Upper lobe of left lung (tissue), 6 donors: ENCODE data around the gene IPP. TPM values are rescaled to one million over a fixed set of nuclear protein-coding genes. Genes with fewer than 3 reads are reported as not detected.

Experiments used
- ATAC-seq, 2 donors: fragments of 200-7000 bp; cut with Tn5 transposase; one replicate each; pipeline ENCODE4 v1.9.1; 2022; ENCODE audit warnings: mild to moderate bottlenecking in 2 of 2, moderate library complexity in 2 of 2; ENCODE audit not compliant: low FRiP score in 2 of 2
- DNase-seq, 2 donors: peaks; one replicate each; pipeline ENCODE4 v3.0.0-alpha.2; 2019 to 2020
- H3K27ac ChIP-seq, 4 donors: fragments of 200-600 bp; sonication (generic); one replicate each; pipeline ENCODE4 v1.5.1; 2016 to 2019
- H3K27me3 ChIP-seq, 4 donors: fragments of 200-600 bp; sonication (generic); one replicate each; pipeline ENCODE4 v1.5.1; 2017 to 2019
- H3K36me3 ChIP-seq, 4 donors: fragments of 200-600 bp; sonication (generic); one replicate each; pipeline ENCODE4 v1.5.1; 2016 to 2019
- H3K4me1 ChIP-seq, 4 donors: fragments of 200-600 bp; sonication (generic); one replicate each; pipeline ENCODE4 v1.5.1; 2018 to 2019
- H3K4me3 ChIP-seq, 4 donors: fragments of 200-600 bp; sonication (generic); one replicate each; pipeline ENCODE4 v1.5.1; 2017 to 2019; ENCODE audit warnings: mild to moderate bottlenecking in 2 of 4, moderate library complexity in 1 of 4
- H3K9me3 ChIP-seq, 4 donors: fragments of 200-600 bp; sonication (generic); one replicate each; pipeline ENCODE4 v1.5.1; 2018 to 2019
- EP300 ChIP-seq, 4 donors: sonication (generic); formaldehyde crosslinking; IDR thresholded peaks; one replicate each; pipeline ENCODE4 v1.5.1; 2017; ENCODE audit warnings: antibody characterized with exemption in 4 of 4, control low read depth in 2 of 4
- POLR2A ChIP-seq, 4 donors: fragments of 450-650 bp; IDR thresholded peaks; one replicate each; pipeline ENCODE4 v1.5.1; 2016 to 2017; ENCODE audit warnings: antibody characterized with exemption in 4 of 4, mild to moderate bottlenecking in 2 of 4
- POLR2AphosphoS5 ChIP-seq, 2 donors: sonication (generic); formaldehyde crosslinking; IDR thresholded peaks; one replicate each; pipeline ENCODE4 v1.5.1; 2017; ENCODE audit warnings: antibody characterized with exemption in 2 of 2
- WGBS, 2 donors: methylation state at CpG; one replicate each; pipeline ENCODE4 v1.1.5; 2017 to 2018; 5-methylcytosine and 5-hydroxymethylcytosine counted together
- total RNA-seq, 6 donors: library from RNA; depleted of rRNA in 4 of 6; stranded (reverse); fragments of >200 nt in 4 of 6; gene quantifications; one replicate each; pipeline versions ENCODE4 v1.1.0 to v1.2.1, GENCODE V29; 2016 to 2021
- TF ChIP-seq, protein P1 (sequence below), 6 experiments: fragments of 450-650 bp in 4 of 6; fragments of 200-600 bp in 2 of 6; sonication (generic) in 2 of 6; IDR thresholded peaks; one replicate each; pipeline ENCODE4 v1.5.1; 2016 to 2019; ENCODE audit warnings: antibody characterized with exemption in 6 of 6
- donor health status: DM: no; HTN: no; CAD: no; lungs with moderate emphysema.
- donor health status: DM: no; HTN: yes; CAD: no; lungs with severe emphysema.

Gene IPP
- total RNA-seq, 6 donors from 2014 or later: 3.8 to 23.0 (median 12.9) TPM

GRCh38 chr1:45687014-45687753 is 63.3 kb downstream of the IPP start:
- H3K4me3 ChIP-seq: peak overlapping the region; percentile 44 to 94 (median 64)
- WGBS, 2 donors: 0 to 2% methylated on average over 22 to 44 of the region's 44 CpGs
- ATAC-seq: peak; percentile 96 to 99

DNA sequence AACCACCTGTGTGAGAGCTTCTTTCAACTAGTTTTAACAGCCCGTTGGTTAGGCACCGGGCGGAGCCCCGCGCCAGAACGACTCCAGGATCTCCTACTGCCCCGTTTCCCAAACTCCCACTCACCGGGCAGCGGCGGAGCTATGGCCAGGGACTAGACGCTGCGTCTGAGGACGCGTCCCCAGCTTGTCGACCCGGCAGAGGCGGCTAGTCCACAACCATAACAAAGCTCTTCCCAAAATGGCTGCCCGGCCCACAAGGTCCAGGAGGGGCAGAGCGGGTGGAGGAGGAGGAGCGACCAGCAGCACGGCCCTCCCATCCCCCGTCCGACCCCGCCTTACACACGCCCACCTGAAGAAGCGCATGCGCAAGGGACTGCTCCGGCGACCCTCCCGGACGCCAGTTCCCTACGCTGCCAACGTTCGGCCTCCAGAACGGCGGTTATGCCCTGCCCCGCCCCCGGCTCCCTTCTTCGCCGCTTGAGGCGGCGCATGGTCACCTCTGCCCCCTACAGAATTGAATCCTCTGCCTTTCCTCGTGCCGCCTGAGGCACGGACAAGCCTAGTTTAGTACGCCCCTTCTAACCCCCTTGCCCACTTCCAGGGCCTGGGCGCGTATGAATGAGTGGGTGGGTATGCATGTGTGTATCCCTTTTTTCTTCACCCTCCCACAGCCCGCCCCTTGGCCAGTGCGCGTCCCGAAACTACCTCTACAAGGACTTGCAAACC is 64.0 kb downstream of the IPP start, which contains the start of gene GPBP1L1:
TSS of gene GPBP1L1 (minus strand) at position 246 of the 726 bp plus-strand sequence. CDS start 27,446 bp downstream, outside the sequence.
- ATAC-seq: peak; percentile 95 to 98
- 0% methylated on average over 20 to 33 of the region's 52 CpGs for WGBS, 2 donors
- peaks cover 44 to 57% (median 48%) of the 10 kb centered on the region in 4 donors for H3K4me1 ChIP-seq
- peak within 1 kb of the TSS; percentile 58 to 94 (median 72) for H3K4me3 ChIP-seq
- no peaks in the 10 kb centered on the region for H3K9me3 ChIP-seq
- peaks cover 0 to 11% (median 5%) of the 10 kb centered on the region in 4 donors for H3K36me3 ChIP-seq
- H3K27ac ChIP-seq: peak within 1 kb of the TSS; percentile 96 to 98 (median 97)
- TF ChIP-seq POLR2A (IDR thresholded peaks at IDR 0.05) (peak in 3 of 4 donors; percentile 73 to 83 (median 77)), POLR2AphosphoS5 (IDR thresholded peaks at IDR 0.05) (peak; percentile 65 to 94), EP300 (IDR thresholded peaks at IDR 0.05) (no peak)
- TF ChIP-seq, protein P1, sequence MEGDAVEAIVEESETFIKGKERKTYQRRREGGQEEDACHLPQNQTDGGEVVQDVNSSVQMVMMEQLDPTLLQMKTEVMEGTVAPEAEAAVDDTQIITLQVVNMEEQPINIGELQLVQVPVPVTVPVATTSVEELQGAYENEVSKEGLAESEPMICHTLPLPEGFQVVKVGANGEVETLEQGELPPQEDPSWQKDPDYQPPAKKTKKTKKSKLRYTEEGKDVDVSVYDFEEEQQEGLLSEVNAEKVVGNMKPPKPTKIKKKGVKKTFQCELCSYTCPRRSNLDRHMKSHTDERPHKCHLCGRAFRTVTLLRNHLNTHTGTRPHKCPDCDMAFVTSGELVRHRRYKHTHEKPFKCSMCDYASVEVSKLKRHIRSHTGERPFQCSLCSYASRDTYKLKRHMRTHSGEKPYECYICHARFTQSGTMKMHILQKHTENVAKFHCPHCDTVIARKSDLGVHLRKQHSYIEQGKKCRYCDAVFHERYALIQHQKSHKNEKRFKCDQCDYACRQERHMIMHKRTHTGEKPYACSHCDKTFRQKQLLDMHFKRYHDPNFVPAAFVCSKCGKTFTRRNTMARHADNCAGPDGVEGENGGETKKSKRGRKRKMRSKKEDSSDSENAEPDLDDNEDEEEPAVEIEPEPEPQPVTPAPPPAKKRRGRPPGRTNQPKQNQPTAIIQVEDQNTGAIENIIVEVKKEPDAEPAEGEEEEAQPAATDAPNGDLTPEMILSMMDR (IDR thresholded peaks at IDR 0.05): peak in 1 of 6 experiments; percentile 5
- H3K27me3 ChIP-seq: no peaks in the 10 kb centered on the region
- peak; percentile 96 to 99 for DNase-seq

More at GRCh38 chr1:45687014-45687753, 63.3 kb downstream of the IPP start:
- Histone ChIP-seq H3K27ac (peak overlapping the region; percentile 96 to 98 (median 97)), H3K9me3 (no peaks in the 10 kb centered on the region), H3K4me1 (peaks cover 38 to 50% (median 41%) of the 10 kb centered on the region in 4 donors), H3K36me3 (peaks cover 0 to 16% (median 5%) of the 10 kb centered on the region in 4 donors), H3K27me3 (no peaks in the 10 kb centered on the region)
- peak; percentile 98 to 99 for DNase-seq
- TF ChIP-seq POLR2A (IDR thresholded peaks at IDR 0.05): peak; percentile 38 to 93 (median 88)
- peak; percentile 92 to 96 for TF ChIP-seq POLR2AphosphoS5 (IDR thresholded peaks at IDR 0.05)
- TF ChIP-seq EP300 (IDR thresholded peaks at IDR 0.05): peak in 1 of 4 donors; percentile 40
- TF ChIP-seq, protein P1 (IDR thresholded peaks at IDR 0.05): no peak

DNA sequence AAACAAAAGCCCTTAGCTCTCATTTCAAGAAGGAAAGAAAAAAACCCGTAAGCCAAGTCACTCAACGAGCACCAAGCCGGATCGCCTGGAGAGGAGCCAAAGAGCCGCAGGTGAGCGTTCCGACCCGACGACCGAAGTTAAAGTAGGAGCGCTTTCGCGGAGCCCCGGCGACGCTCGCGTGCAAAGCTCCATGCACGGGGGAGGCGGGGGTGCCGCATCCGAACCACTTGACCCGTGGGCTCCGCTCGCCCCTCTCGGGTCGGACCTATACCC is 64.5 kb downstream of the IPP start:
- Histone ChIP-seq H3K9me3 (no peaks in the 10 kb centered on the region), H3K27me3 (no peaks in the 10 kb centered on the region), H3K27ac (peak overlapping the region; percentile 96 to 98 (median 97)), H3K36me3 (peaks cover 0 to 6% (median 2%) of the 10 kb centered on the region in 4 donors), H3K4me3 (peak overlapping the region; percentile 58 to 94 (median 72)), H3K4me1 (peaks cover 49 to 62% (median 52%) of the 10 kb centered on the region in 4 donors)
- 0 to 3% methylated on average over 5 to 27 of the region's 27 CpGs for WGBS, 2 donors
- TF ChIP-seq, protein P1 (IDR thresholded peaks at IDR 0.05): no peak
- TF ChIP-seq POLR2A (IDR thresholded peaks at IDR 0.05) (no peak), EP300 (IDR thresholded peaks at IDR 0.05) (no peak), POLR2AphosphoS5 (IDR thresholded peaks at IDR 0.05) (no peak)
- DNase-seq (peak in 1 of 2 donors; percentile 77), ATAC-seq (peak; percentile 0)

- TF ChIP-seq POLR2A (IDR thresholded peaks at IDR 0.05) (no peak), POLR2AphosphoS5 (IDR thresholded peaks at IDR 0.05) (no peak), EP300 (IDR thresholded peaks at IDR 0.05) (no peak)
- TF ChIP-seq, protein P1 (IDR thresholded peaks at IDR 0.05): no peak
- no peaks in the 10 kb centered on the region for H3K9me3 ChIP-seq
- H3K4me3 ChIP-seq: peak overlapping the region; percentile 58 to 94 (median 72)
- ATAC-seq: no peak
- peaks cover 54 to 67% (median 57%) of the 10 kb centered on the region in 4 donors for H3K4me1 ChIP-seq
- H3K27ac ChIP-seq: peak overlapping the region; percentile 96 to 98 (median 97)
- no peaks in the 10 kb centered on the region for H3K27me3 ChIP-seq
- DNase-seq: no peak
- H3K36me3 ChIP-seq: peaks cover 0 to 2% (median 0%) of the 10 kb centered on the region in 4 donors
- WGBS, 2 donors: 1% methylated on average over 13 of the region's 13 CpGs
Observed at GRCh38 chr1:45685308-45686014, 65.0 kb downstream of the IPP start.
